ENCODE results near the gene IL17RC.

DNA sequence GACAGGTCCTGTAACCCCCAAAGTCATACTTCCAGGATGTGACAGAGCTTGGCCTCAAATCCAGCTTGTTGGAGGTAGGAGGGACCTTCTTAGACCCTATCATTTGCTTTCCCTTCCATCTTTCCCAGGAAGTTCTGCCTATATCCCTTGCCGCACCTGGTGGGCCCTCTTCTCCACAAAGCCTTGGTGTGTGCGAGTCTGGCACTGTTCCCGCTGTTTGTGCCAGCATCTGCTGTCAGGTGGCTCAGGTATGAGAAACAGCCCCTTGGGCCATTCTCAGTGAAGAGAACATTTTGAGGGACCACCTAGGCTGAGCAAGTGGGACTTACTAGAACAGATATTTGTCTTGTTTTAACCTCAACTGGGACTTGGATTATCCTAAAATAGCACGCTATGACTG, 13.0 kb upstream of the IL17RC start:
- TF ChIP-seq, protein P1, sequence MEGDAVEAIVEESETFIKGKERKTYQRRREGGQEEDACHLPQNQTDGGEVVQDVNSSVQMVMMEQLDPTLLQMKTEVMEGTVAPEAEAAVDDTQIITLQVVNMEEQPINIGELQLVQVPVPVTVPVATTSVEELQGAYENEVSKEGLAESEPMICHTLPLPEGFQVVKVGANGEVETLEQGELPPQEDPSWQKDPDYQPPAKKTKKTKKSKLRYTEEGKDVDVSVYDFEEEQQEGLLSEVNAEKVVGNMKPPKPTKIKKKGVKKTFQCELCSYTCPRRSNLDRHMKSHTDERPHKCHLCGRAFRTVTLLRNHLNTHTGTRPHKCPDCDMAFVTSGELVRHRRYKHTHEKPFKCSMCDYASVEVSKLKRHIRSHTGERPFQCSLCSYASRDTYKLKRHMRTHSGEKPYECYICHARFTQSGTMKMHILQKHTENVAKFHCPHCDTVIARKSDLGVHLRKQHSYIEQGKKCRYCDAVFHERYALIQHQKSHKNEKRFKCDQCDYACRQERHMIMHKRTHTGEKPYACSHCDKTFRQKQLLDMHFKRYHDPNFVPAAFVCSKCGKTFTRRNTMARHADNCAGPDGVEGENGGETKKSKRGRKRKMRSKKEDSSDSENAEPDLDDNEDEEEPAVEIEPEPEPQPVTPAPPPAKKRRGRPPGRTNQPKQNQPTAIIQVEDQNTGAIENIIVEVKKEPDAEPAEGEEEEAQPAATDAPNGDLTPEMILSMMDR (IDR thresholded peaks at IDR 0.05) = no peak
- TF ChIP-seq POLR2A (IDR thresholded peaks at IDR 0.05) = no peak

Measured in esophagus squamous epithelium (tissue), 4 donors.